ENCODE measurements around the gene BEAN1.
A peak's percentile ranks its signal among the peaks of the same experiment; 100 is the strongest.

Gene BEAN1

DNA sequence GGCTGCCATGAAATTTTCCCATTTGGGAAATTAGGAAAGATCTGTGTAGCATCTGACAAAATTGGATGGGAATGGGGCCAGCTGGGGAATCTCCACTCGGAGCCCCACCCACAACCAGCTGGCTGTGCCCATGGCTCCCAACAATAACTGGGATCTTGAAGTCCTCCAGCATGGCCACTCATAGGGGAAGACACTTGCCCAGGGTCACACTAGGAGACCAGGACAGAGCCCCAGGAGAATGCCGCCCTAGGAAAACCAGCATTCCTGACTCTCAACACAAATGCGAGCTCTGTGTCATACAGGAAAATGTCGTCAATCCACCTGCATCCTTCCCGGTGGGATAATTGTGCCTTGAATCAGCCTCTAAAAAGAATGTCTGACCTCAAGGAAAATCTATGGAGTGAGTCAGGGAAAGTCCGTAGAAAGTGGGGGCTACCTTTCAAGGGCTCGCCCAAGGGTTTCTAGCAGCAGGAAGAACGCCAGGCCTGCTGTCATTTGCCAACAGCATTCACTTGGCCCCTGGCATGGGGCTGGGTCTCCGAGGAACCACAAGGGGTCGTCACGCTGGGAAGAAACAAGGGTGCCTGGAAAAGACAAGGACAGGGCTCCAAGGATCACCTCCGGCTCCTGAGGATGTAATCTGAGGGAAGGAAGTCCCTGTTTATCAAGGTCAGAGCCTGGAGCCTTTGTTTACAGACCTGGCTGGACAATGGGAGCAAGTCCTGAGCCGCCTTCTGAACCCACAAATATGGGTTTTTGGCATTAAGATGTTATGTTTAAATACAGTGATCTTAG lies 44.7 kb upstream of the BEAN1 start:
- DNase-seq (ENCODE audit: low read depth, low spot score) = peak; percentile 85

DNA sequence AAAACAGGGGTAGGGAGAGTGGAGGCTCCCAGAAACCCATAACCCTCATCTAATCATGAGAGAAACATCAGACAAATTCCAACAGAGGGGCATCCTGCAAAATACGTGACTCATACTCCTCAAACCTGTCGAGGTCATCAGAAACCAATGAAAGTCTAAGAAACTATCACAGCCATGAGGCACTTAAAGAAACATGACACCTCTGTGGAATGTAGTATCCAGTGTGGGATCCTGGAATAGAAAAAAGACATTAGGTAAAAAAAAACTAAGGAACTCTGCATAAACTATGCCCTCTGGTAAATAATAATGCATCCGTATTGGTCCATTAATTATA lies 44.2 kb upstream of the BEAN1 start:
- no peak overlapping the region for H3K4me3 ChIP-seq (ENCODE audit: low read depth, low read length)
- TF ChIP-seq, protein P1, sequence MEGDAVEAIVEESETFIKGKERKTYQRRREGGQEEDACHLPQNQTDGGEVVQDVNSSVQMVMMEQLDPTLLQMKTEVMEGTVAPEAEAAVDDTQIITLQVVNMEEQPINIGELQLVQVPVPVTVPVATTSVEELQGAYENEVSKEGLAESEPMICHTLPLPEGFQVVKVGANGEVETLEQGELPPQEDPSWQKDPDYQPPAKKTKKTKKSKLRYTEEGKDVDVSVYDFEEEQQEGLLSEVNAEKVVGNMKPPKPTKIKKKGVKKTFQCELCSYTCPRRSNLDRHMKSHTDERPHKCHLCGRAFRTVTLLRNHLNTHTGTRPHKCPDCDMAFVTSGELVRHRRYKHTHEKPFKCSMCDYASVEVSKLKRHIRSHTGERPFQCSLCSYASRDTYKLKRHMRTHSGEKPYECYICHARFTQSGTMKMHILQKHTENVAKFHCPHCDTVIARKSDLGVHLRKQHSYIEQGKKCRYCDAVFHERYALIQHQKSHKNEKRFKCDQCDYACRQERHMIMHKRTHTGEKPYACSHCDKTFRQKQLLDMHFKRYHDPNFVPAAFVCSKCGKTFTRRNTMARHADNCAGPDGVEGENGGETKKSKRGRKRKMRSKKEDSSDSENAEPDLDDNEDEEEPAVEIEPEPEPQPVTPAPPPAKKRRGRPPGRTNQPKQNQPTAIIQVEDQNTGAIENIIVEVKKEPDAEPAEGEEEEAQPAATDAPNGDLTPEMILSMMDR (IDR thresholded peaks at IDR 0.05; ENCODE audit: low read depth, low read length) = no peak
- DNase-seq (ENCODE audit: low read depth, low spot score) = peak; percentile 88
- in situ Hi-C loops (cut with HindIII; ENCODE audit: low sequenced_read_pairs) = no loop called here

More for the DNA sequence above, 44.7 kb upstream of the BEAN1 start:
- in situ Hi-C loops (cut with HindIII; ENCODE audit: low sequenced_read_pairs) = no loop called here
- H3K4me3 ChIP-seq (ENCODE audit: low read depth, low read length) = no peak overlapping the region
- TF ChIP-seq, protein P1 (IDR thresholded peaks at IDR 0.05; ENCODE audit: low read depth, low read length) = peak; percentile 17

DNA sequence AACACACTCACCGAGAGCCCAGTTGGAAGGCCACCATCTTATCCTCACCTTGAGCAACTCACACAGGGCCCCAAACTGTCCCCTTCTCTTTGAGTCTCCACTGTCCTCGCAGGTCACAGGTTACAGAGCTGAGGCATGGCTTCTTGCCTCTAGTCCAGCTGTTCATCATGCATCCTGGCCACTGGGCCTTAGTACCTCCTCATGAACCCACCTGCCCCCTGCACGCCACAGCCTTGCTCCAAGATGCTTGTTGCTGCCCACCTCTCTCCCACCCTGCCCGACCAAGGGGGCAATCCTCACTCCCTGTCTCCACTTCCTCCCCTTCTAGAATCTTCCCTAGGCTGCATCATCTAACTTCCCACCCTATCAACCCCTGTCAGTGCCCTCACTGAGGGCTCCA lies 43.5 kb upstream of the BEAN1 start:
- no peak for DNase-seq (ENCODE audit: low read depth, low spot score)
- TF ChIP-seq, protein P1 (IDR thresholded peaks at IDR 0.05; ENCODE audit: low read depth, low read length) = no peak
- H3K4me3 ChIP-seq (ENCODE audit: low read depth, low read length) = no peak overlapping the region
- in situ Hi-C loops (cut with HindIII; ENCODE audit: low sequenced_read_pairs) = no loop called here

DNA sequence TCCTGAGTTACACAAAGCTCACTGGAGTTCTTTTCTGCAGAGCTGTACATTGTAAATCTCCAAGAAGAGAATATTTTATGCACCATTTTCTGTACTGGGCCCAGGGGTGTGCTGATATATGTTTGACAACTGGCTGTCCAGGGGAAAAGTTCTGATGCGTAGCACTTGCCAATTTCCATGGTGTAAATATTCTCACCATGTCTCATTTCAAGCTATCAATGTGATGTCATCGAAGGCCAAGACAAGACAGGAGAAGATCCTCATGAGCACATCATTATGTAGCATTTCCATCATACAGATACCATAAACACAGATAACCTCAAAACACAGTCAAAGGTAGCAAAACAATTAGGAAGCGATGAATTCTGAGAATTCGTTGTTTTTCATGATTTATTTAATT lies 41.7 kb upstream of the BEAN1 start:
- TF ChIP-seq, protein P1 (IDR thresholded peaks at IDR 0.05; ENCODE audit: low read depth, low read length) = no peak
- DNase-seq (ENCODE audit: low read depth, low spot score) = no peak
- H3K4me3 ChIP-seq (ENCODE audit: low read depth, low read length) = no peak overlapping the region
- in situ Hi-C loops (cut with HindIII; ENCODE audit: low sequenced_read_pairs) = no loop called here

DNA sequence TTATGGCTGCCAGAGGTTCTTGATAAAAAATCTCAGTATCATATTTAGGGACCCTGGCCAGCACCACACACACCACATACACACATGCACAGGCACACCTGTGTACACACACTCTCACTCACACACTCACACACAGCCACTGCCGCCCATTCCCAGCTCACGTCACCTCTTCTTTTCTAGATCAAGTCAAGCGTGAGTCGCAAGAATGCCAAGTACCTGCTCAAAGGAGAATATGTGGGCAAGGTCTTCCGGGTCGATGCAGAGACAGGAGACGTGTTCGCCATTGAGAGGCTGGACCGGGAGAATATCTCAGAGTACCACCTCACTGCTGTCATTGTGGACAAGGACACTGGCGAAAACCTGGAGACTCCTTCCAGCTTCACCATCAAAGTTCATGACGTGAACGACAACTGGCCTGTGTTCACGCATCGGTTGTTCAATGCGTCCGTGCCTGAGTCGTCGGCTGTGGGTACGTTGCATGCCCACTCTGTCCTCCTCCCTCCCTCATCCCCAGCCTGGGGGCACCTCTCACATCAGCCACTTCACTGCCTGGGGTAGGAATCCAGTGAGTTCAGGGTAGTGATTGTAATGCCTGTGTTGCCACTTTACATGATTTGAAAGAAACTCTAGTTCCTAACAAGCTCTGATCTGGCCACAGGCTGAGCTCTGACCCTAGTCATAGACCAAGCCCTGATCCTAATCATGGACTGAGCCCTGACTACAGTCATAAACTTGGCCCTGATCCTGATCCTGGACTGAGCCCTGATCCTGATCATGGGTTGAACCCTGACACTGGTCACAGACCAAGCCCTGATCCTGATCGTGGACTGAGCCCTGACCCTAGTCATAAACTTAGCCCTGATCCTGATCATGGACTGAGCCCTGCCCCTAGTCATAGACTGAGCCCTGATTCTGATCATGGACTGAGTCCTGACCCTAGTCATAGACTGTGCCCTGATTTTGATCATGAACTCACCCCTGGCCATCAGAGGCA lies 40.2 kb upstream of the BEAN1 start:
- in situ Hi-C loops (cut with HindIII; ENCODE audit: low sequenced_read_pairs) = no loop called here
- TF ChIP-seq, protein P1 (IDR thresholded peaks at IDR 0.05; ENCODE audit: low read depth, low read length) = no peak
- DNase-seq (ENCODE audit: low read depth, low spot score) = no peak
- H3K4me3 ChIP-seq (ENCODE audit: low read depth, low read length) = no peak overlapping the region

DNA sequence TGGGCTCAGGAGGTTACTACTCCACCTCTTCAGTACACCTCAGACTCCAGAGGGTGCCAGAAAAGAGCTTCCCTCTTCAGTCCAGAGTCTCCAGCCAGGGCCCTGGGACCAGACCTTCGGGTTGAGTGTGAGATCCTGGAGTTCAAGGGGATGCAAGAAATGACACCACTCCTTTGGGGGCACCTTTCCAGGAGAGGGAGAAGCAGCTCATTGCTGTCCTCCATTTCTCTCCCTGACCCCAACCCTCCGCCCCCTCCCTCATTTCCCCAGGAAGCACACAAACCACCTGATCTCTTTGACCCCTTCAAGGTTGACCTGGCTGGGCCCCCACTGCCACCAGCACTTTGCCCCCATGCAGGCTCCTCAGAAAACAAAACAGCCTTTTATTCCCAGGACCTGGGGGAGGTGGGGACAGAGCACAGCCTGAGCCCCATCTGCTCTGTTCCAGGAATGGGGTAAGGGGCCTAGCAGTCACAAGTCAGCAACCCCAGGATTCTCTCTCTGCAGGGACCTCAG lies 39.2 kb upstream of the BEAN1 start:
- DNase-seq (ENCODE audit: low read depth, low spot score) = no peak
- TF ChIP-seq, protein P1 (IDR thresholded peaks at IDR 0.05; ENCODE audit: low read depth, low read length) = no peak
- in situ Hi-C loops (cut with HindIII; ENCODE audit: low sequenced_read_pairs) = no loop called here
- no peak overlapping the region for H3K4me3 ChIP-seq (ENCODE audit: low read depth, low read length)
